SH-SY5Y (cell line): ENCODE data around the gene PRR35.

Experiments used
- GATA2 ChIP-seq: IDR thresholded peaks from 2 replicates; pipeline ENCODE4 v1.6.1; 2011; ENCODE audit warnings: mild to moderate bottlenecking, low read depth, low read length
- GATA3 ChIP-seq: IDR thresholded peaks from 2 replicates; pipeline ENCODE4 v1.6.1; 2011; ENCODE audit warnings: low read depth, mild to moderate bottlenecking, low read length, moderate library complexity

- TF ChIP-seq GATA2 (no peak), GATA3 (no peak)
Measured at GRCh38 chr16:572865-573650, 12.9 kb downstream of the PRR35 start.
